NB4 (cell line): Measurements from ENCODE around the gene HPCAL1.

Source experiments
- CTCF ChIP-seq: IDR thresholded peaks from one replicate; pipeline ENCODE4 v1.5.1; 2012; ENCODE audit warnings: low read depth, low read length
- MAX ChIP-seq: IDR thresholded peaks from 2 replicates; pipeline ENCODE4 v1.6.1; 2011; ENCODE audit warnings: low read depth, low read length
- POLR2A ChIP-seq: IDR thresholded peaks from 2 replicates; pipeline ENCODE4 v1.6.1; 2011; ENCODE audit warnings: mild to moderate bottlenecking; ENCODE audit not compliant: insufficient read length; ENCODE audit errors: extremely low read depth

- no peak for TF ChIP-seq POLR2A
- TF ChIP-seq CTCF: no peak
- no peak for TF ChIP-seq MAX
These were observed 2.5 kb downstream of the HPCAL1 start for GRCh38 chr2:10305254-10305635.
